Large intestine (tissue), 3 donors: ENCODE data around the gene C1QTNF3. TPM values are rescaled to one million over a fixed set of nuclear protein-coding genes. Genes with fewer than 3 reads are reported as not detected.
"Not testable (repeated sequence)": the region's sequence is repeated elsewhere in the genome, so short reads cannot be mapped to it uniquely, and the experiment has no call there.

Experiments
- DNase-seq, 2 donors: peaks; one replicate each; pipeline versions ENCODE4 v3.0.0 to v3.0.0-alpha.2; 2013
- H3K27ac ChIP-seq: one replicate; pipeline ENCODE4 v1.5.1; 2013; ENCODE audit warnings: low read length
- H3K27me3 ChIP-seq: 2 replicates; pipeline ENCODE4 v1.6.1; 2013; ENCODE audit warnings: low read length; ENCODE audit not compliant: control insufficient read depth, insufficient read depth
- H3K36me3 ChIP-seq: 2 replicates; pipeline ENCODE4 v1.6.1; 2013; ENCODE audit warnings: low read length; ENCODE audit not compliant: control insufficient read depth, insufficient read depth
- H3K4me1 ChIP-seq: one replicate; pipeline ENCODE4 v1.6.1; 2013; ENCODE audit warnings: low read length; ENCODE audit not compliant: control insufficient read depth, insufficient read depth
- H3K4me3 ChIP-seq: one replicate; pipeline ENCODE4 v1.5.1; 2013; ENCODE audit warnings: low read length
- H3K9me3 ChIP-seq: one replicate; pipeline ENCODE4 v1.6.1; 2013; ENCODE audit warnings: mild to moderate bottlenecking, low read depth, low read length, moderate library complexity; ENCODE audit not compliant: control insufficient read depth
- WGBS: methylation state at CpG from one replicate; pipeline ENCODE4 v1.1.5; 2013; ENCODE audit warnings: low lambda C conversion rate; ENCODE audit not compliant: insufficient coverage; 5-methylcytosine and 5-hydroxymethylcytosine counted together
- polyA plus RNA-seq: library from polyadenylated mRNA; unstranded; fragments of 120-200 nt; gene quantifications from one replicate; pipeline ENCODE4 v1.2.1, GENCODE V29; 2013

Gene C1QTNF3
- polyA plus RNA-seq, 1 donor: 35.6 TPM

DNA sequence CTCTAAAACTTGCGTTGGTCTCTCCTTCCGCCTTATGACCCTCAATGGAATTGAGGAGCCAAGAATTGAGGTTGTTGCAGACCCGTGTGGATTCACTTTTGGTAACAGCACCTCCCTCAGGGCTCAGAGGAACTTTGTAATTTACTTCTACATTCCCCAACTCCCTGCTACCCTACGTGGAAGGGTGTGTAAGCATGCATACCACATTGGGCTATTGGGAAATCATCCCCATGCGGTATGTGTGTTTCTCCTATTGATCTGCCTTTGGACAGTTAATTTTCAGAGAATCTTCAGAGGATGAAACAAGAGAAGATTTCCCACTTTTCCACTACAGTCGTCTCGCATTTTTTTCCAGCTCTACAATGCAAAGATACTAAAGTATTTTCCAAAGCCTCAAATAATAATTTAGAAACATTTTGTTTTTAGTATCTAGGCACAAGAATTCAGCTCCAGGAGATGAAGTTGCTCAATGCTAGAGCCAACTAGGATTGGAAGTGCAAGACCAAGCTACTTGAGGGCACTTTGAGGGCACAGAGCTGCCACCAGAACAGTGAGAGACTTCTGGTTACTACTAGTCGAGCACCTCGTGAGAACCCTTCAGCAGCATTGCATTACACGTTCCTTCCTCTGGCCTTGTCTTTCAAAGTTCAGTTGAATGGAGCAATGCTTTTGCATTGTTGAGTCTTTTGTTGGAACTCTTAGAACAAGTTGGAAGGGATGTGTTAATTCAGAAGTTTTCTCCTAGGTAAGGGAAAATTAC, 3.4 kb downstream of the C1QTNF3 start:
- Histone ChIP-seq H3K27ac (no peak overlapping the region), H3K36me3 (peaks cover 5% of the 10 kb centered on the region), H3K4me3 (no peak overlapping the region), H3K4me1 (peaks cover 6% of the 10 kb centered on the region), H3K27me3 (no peaks in the 10 kb centered on the region), H3K9me3 (no peaks in the 10 kb centered on the region)
- no peak for DNase-seq
- 95% methylated on average over 4 of the region's 10 CpGs for WGBS

DNA sequence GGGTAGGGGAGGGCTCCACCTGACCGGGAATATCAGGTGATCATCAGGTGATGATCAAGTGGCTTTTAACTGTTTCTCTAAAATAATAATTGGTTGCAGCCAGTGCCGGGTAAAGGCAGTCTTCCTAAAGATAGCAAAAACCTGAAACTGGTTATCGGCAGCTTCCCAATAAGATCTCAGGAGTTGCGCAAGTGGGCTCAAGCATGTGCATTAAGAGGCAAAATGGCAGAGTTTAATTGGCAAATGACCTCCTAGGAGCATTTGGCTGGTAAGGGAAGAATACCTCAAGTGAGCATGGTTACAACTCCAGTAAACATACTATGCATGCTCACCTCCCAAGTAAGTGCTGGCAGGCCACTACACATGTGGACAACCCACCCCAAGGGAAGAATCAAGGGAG, 4.2 kb downstream of the C1QTNF3 start:
- Histone ChIP-seq H3K4me3 (no peak overlapping the region), H3K36me3 (peaks cover 5% of the 10 kb centered on the region), H3K27ac (no peak overlapping the region), H3K9me3 (no peaks in the 10 kb centered on the region), H3K27me3 (no peaks in the 10 kb centered on the region), H3K4me1 (peaks cover 9% of the 10 kb centered on the region)
- WGBS: no CpG with 5 or more reads among the region's 4 CpGs
- DNase-seq: no peak

DNA sequence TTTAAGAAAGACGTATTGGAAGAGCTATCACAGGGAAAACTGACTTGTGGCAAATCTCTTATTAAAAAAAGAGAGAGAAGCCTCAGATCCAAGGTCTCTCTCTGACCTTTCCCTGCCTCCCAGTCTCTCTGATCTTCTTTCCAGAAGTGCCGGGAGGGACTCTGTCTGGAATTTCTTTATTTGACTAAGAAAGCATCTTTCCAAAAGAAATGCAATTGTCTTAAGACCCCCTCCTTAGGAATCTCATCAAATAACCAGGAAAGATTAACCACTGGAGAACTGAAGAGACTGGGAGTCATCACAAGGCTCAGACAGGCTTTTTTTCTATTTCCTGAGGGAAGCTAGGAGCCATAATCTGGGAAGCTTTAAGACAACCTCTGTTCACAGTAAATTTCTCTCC, 4.6 kb downstream of the C1QTNF3 start:
- H3K27ac ChIP-seq: no peak overlapping the region
- WGBS: no CpG with 5 or more reads among the region's 2 CpGs
- no peak overlapping the region for H3K4me3 ChIP-seq
- H3K4me1 ChIP-seq: peaks cover 13% of the 10 kb centered on the region
- no peaks in the 10 kb centered on the region for H3K9me3 ChIP-seq
- no peak for DNase-seq
- peaks cover 5% of the 10 kb centered on the region for H3K36me3 ChIP-seq
- H3K27me3 ChIP-seq: no peaks in the 10 kb centered on the region

DNA sequence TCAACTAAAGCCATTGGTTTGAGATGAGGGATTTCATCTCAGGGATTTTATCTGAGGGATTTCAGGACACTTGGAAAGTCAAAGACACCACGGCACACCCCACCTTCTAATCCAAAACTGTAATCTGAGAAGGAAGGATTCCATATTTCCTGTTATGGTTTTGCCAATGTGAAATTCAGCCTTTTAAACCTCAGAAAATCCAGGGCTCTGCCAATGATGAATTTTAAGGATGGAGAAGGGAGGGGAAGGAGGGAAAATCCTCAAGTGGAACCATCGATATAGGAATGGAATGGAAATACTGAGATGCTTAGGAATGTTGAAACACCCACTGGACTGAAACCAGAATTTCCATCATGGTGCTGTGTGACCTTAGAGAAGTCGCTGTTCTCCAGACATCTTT, 5.3 kb downstream of the C1QTNF3 start:
- Histone ChIP-seq H3K9me3 (no peaks in the 10 kb centered on the region), H3K36me3 (peaks cover 9% of the 10 kb centered on the region), H3K27me3 (no peaks in the 10 kb centered on the region), H3K4me3 (no peak overlapping the region), H3K4me1 (peaks cover 14% of the 10 kb centered on the region), H3K27ac (no peak overlapping the region)
- DNase-seq: no peak
- no CpG with 5 or more reads among the region's 3 CpGs for WGBS

DNA sequence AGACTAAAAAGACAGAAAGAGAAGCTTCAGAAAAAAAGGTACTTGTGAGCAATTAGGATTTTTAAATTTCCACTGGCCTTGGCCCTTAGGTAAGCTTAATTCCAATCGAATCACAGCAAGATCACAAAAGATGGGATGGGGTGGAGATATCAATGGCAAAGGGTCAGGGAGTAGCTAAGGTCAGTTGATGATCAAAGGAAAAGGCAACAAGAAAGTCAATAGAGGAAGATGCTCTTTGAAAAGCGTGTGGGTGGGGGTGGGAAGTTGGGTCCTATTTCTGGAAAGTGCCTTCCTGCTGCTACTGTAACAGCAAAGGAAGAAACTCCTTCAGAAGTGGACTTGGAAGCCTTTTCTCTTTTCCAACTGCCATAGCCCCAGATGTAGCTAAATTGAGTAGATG, 7.3 kb downstream of the C1QTNF3 start:
- H3K4me3 ChIP-seq: no peak overlapping the region
- H3K9me3 ChIP-seq: no peaks in the 10 kb centered on the region
- peaks cover 14% of the 10 kb centered on the region for H3K4me1 ChIP-seq
- H3K27ac ChIP-seq: no peak overlapping the region
- 100% methylated on average over 1 of the region's 2 CpGs for WGBS
- H3K36me3 ChIP-seq: peaks cover 9% of the 10 kb centered on the region
- H3K27me3 ChIP-seq: no peaks in the 10 kb centered on the region
- DNase-seq: no peak

DNA sequence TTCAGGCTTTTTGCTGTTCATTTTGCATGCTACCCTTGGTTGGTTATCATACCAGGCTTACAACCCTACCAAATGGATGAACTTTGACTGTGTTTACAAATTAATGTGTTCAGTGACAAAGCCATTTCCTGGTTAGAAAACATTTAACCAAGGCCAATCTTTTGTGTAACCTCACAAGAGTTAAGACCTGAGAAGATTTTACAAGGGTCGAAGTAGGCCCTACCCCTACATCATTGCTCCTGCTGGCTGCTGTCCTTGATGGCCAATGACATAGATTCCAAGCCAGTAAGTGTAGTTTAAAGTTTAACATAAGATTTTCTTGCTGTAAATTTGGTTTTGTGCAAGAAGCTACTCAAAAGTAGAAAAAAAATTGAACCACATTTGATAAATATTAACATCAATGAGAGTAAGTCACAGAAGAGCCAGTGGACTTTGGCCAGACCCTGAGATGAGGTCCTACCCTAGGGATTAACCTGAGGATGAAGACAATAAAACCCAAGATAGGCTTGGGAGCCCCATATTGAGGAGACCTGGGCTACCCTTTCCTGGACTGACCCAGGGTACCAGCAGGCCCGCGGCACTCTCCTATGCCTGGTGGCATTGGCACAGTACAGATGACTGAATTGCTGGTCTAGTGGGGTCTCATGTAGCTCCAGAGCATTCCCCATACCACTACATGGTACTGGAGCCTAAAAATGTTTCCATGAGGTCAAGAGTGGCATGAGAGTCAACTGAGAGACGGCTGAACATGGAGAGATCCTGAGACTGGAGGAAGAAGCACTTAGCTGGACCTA, 8.3 kb downstream of the C1QTNF3 start:
- Histone ChIP-seq H3K9me3 (no peaks in the 10 kb centered on the region), H3K27ac (peak overlapping the region; percentile 75), H3K36me3 (peaks cover 9% of the 10 kb centered on the region), H3K27me3 (no peaks in the 10 kb centered on the region), H3K4me3 (no peak overlapping the region), H3K4me1 (peaks cover 14% of the 10 kb centered on the region)
- no CpG with 5 or more reads among the region's 4 CpGs for WGBS
- DNase-seq: peak; percentile 51 to 80

DNA sequence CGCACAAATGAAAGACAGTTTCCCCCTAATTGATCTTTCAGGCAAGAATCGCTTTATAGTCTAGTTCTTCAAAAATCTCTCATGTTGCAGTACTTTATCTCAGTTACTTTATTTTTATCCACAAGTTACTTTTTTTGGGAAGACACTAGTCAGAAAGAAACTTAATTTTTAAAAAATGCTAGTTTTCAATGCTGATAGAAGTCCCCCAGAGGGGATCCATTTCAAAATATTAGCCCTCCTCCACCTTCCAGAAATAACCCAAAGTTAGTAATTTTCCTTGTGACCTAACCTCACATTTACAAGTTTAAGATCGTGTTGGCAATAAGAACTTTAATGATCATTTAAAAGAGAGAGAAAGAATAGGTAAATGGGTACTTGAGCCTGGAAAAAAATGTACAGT, 11.0 kb downstream of the C1QTNF3 start:
- WGBS: 100% methylated on average over 2 of the region's 3 CpGs
- Histone ChIP-seq H3K9me3 (no peaks in the 10 kb centered on the region), H3K4me1 (peaks cover 14% of the 10 kb centered on the region), H3K4me3 (no peak overlapping the region), H3K27ac (no peak overlapping the region), H3K27me3 (no peaks in the 10 kb centered on the region), H3K36me3 (peaks cover 12% of the 10 kb centered on the region)
- DNase-seq: no peak

DNA sequence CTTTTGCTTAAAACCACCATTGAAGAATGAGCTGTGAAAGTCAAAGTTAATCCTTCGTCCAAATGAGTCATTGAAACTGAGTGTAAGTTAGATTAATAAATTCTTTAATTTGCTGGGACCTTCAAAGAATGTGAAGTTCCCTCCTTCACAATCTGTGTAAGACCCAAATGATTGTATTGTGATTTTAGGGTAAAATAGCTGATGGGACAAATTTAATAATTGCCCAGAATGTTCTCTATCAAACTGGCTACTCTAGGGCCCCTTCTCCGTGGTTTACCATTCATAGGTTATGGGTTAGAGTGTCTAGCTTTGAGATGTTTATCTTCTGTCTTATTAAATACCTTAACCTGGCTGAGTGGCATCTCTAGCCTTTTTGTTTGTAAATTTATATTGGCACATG, 11.9 kb downstream of the C1QTNF3 start:
- DNase-seq: no peak
- H3K27me3 ChIP-seq: no peaks in the 10 kb centered on the region

DNA sequence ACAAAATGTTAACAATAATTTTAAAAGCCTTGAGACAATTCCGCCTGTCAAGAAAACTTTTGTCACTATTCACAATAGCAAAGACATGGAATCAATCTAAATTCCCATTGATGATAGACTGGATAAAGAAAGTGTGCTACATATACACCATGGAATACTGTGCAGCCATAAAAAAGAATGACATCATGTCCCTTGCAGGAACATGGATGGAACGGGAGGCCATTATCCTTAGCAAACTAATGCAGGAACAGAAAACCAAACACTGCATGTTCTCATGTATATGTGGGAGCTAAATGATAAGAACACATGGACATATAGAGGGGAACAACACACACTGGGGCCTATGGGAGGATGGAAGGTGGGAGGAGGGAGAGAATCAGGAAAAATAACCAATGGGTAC, 12.4 kb downstream of the C1QTNF3 start:
- H3K27me3 ChIP-seq, H3K9me3 ChIP-seq, DNase-seq, H3K4me3 ChIP-seq: not testable (repeated sequence)
- Histone ChIP-seq H3K4me1 (peaks cover 14% of the 10 kb centered on the region), H3K36me3 (peaks cover 16% of the 10 kb centered on the region), H3K27ac (peak overlapping the region; percentile 25)
- no CpG with 5 or more reads among the region's 2 CpGs for WGBS

More for the DNA sequence above, 11.9 kb downstream of the C1QTNF3 start:
- Histone ChIP-seq H3K36me3 (peaks cover 14% of the 10 kb centered on the region), H3K4me1 (peaks cover 14% of the 10 kb centered on the region), H3K9me3 (no peaks in the 10 kb centered on the region), H3K27ac (no peak overlapping the region), H3K4me3 (no peak overlapping the region)
- 100% methylated on average over 1 of the region's 2 CpGs for WGBS

DNA sequence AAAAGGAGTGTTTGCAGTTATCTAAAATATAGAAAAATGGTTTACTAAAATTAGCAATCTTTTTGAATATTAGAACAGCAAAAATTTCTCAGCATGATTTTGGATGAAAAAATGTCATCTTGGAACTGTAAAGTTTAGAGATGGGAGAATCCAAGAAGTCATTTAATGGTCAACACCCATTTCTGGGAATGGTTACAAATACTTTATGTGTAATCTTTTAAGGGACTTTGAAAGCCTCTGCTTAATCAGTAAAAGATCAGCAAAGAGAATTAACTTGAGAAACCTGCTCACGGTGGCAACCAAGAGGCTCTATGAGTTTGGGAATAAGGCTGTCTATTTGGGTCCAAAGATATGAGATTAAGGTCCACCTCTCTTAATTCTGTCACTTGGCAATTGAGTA, 13.0 kb downstream of the C1QTNF3 start:
- WGBS: no CpG with 5 or more reads among the region's 1 CpG
- peaks cover 11% of the 10 kb centered on the region for H3K4me1 ChIP-seq
- DNase-seq: no peak
- H3K9me3 ChIP-seq: no peaks in the 10 kb centered on the region
- H3K27ac ChIP-seq: peak overlapping the region; percentile 25
- H3K27me3 ChIP-seq: no peaks in the 10 kb centered on the region
- no peak overlapping the region for H3K4me3 ChIP-seq
- peaks cover 17% of the 10 kb centered on the region for H3K36me3 ChIP-seq
